CD8-positive, alpha-beta memory T cell (primary cell): ENCODE data around the gene USP22. TPM values are rescaled to one million over a fixed set of nuclear protein-coding genes. Genes with fewer than 3 reads are reported as not detected.

Experiments
- CTCF ChIA-PET: fragments of 350-600 bp; sonication (Branson Sonifier 250); formaldehyde crosslinking; loops from one replicate; lab custom pipeline; 2021; ENCODE audit warnings: antibody characterized with exemption; lab: Charles Lee
- POLR2A ChIA-PET: fragments of 350-600 bp; sonication (Branson Sonifier 250); formaldehyde crosslinking; loops from one replicate; lab custom pipeline; 2021; ENCODE audit warnings: antibody characterized with exemption; lab: Charles Lee
- DNase-seq, 5 donors: peaks; one replicate each; pipeline versions ENCODE4 v3.0.0 to v3.0.0-alpha.2; 2020 to 2022; ENCODE audit warnings: mixed read lengths in 1 of 5
- H3K27ac ChIP-seq: one replicate; pipeline ENCODE4 v1.7.0; 2013; ENCODE audit warnings: low read depth, mild to moderate bottlenecking, low read length, moderate library complexity
- H3K27me3 ChIP-seq: 2 replicates; pipeline ENCODE4 v1.7.0; 2013; ENCODE audit warnings: low read length, mild to moderate bottlenecking; ENCODE audit not compliant: insufficient read depth, poor library complexity, severe bottlenecking
- H3K36me3 ChIP-seq: 2 replicates; pipeline ENCODE4 v1.7.0; 2013; ENCODE audit warnings: mild to moderate bottlenecking, low read length, moderate library complexity; ENCODE audit not compliant: insufficient read depth
- H3K4me1 ChIP-seq: 2 replicates; pipeline ENCODE4 v1.7.0; 2013; ENCODE audit warnings: mild to moderate bottlenecking, low read length, moderate library complexity; ENCODE audit not compliant: insufficient read depth
- H3K4me3 ChIP-seq: 2 replicates; pipeline ENCODE4 v1.7.0; 2013; ENCODE audit warnings: mild to moderate bottlenecking, low read length
- H3K9me3 ChIP-seq: 2 replicates; pipeline ENCODE4 v1.7.0; 2013; ENCODE audit warnings: mild to moderate bottlenecking, low read length
- H3K27ac Mint-ChIP-seq, 8 donors: one replicate each; pipeline ENCODE4 v1.8.0; 2020 to 2021; ENCODE audit warnings: mixed read lengths in 8 of 8, mild to moderate bottlenecking in 6 of 8, inconsistent platforms in 3 of 8, moderate library complexity in 3 of 8
- H3K27me3 Mint-ChIP-seq, 2 donors: one replicate each; pipeline ENCODE4 v1.8.0; 2020 to 2021; ENCODE audit warnings: mixed read lengths in 2 of 2, mild to moderate bottlenecking in 1 of 2, moderate library complexity in 1 of 2
- H3K36me3 Mint-ChIP-seq, 3 donors: one replicate each; pipeline ENCODE4 v1.8.0; 2020 to 2021; ENCODE audit warnings: mixed read lengths in 3 of 3, inconsistent platforms in 1 of 3, mild to moderate bottlenecking in 1 of 3
- H3K4me1 Mint-ChIP-seq, 3 donors: one replicate each; pipeline ENCODE4 v1.8.0; 2020 to 2021; ENCODE audit warnings: mixed read lengths in 3 of 3, inconsistent platforms in 1 of 3, mild to moderate bottlenecking in 1 of 3
- H3K4me3 Mint-ChIP-seq, 7 donors: one replicate each; pipeline ENCODE4 v1.8.0; 2020 to 2021; ENCODE audit warnings: mixed read lengths in 7 of 7, mild to moderate bottlenecking in 6 of 7, moderate library complexity in 4 of 7, inconsistent platforms in 2 of 7
- H3K9me3 Mint-ChIP-seq, 5 donors: one replicate each; pipeline ENCODE4 v1.8.0; 2020 to 2022; ENCODE audit warnings: mixed read lengths in 5 of 5, mild to moderate bottlenecking in 3 of 5, moderate library complexity in 2 of 5, inconsistent platforms in 1 of 5
- polyA plus RNA-seq: library from polyadenylated mRNA; unstranded; fragments of 300-500 nt; fragmentation: Illumina TruSeq; gene quantifications from one replicate; pipeline ENCODE4 v1.2.3, GENCODE V29; 2021
- total RNA-seq, 2 experiments: library from RNA; stranded (reverse); gene quantifications; one replicate each; pipeline ENCODE4 v1.2.3, GENCODE V29; 2021

The USP22 gene
- total and polyA plus RNA-seq, 3 experiments from 2014 or later = 34.5 to 154 (median 146) TPM

DNA sequence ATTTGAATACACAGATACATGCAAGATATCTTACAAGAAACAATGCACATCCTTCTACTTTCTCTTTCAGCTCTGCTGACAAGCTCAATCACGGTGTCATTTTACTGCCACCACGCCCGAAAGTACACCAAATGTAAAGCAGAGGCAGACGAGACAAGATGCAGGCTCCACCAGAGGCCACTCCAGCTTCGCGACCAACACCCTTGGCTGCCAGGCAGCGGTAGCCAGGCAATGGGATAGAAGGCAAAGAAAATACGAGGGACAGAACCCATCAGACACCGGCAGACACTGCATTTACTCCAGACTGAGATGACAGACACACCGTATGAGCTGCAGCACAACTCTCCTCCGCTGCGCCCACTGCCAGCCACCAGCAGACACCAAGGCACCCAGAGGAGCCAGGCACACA is 41.0 kb downstream of the USP22 start:
- POLR2A ChIA-PET = no interaction called here
- no peaks in the 10 kb centered on the region for H3K27me3 ChIP-seq
- DNase-seq = no peak
- peaks cover 46% of the 10 kb centered on the region for H3K36me3 ChIP-seq
- no peaks in the 10 kb centered on the region for H3K9me3 Mint-ChIP-seq
- CTCF ChIA-PET = interaction anchor here (1.6 kb wide), 1 partner anchor 9 kb away, joined by 6 read pairs; no protein-coding TSS in a partner anchor
- H3K27ac ChIP-seq = no peak overlapping the region
- H3K4me1 ChIP-seq = peaks cover 18% of the 10 kb centered on the region
- H3K36me3 Mint-ChIP-seq = peaks cover 0 to 78% (median 12%) of the 10 kb centered on the region in 3 donors
- no peaks in the 10 kb centered on the region for H3K27me3 Mint-ChIP-seq
- H3K4me1 Mint-ChIP-seq = peaks cover 7 to 23% (median 21%) of the 10 kb centered on the region in 3 donors
- H3K9me3 ChIP-seq = no peaks in the 10 kb centered on the region
- no peak overlapping the region for H3K4me3 Mint-ChIP-seq
- H3K27ac Mint-ChIP-seq = peak overlapping the region in 6 of 8 donors; percentile 5 to 84 (median 57)
- no peak overlapping the region for H3K4me3 ChIP-seq

DNA sequence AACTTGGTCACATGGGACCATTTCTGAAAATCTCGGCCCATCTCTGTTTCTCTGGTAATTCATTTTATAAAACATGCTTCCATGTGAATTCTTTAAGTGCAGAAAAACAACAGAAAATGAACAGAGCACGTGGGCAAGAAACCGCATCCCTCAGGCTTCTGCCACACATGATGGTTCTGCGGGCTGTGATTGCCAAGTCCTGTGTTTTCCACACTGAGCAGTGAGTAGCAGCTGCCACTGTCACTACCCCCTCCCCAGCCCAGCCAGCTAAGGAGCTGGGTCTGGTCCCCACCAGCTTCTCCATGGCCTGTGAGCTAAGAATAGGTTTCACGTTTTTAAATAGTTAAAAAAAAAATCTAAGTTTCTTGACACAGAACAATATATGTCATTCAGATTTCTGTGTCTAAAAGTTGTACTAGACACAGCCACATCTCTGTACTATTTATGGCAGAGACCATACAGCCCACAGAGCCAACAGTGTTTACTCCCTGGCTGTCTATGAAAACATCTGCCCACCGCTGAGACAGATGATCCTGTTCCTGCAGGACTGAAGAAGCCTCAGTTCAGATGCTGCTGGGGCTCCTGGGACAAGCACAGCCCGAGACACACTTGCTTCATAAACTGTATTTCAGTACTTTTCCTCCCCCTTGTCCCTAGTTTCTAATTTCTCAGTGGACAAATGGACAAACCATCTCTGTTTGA is 41.5 kb downstream of the USP22 start:
- CTCF ChIA-PET = interaction anchor here (1.6 kb wide), 1 partner anchor 8 kb away, joined by 6 read pairs; no protein-coding TSS in a partner anchor
- Histone ChIP-seq H3K27ac (no peak overlapping the region), H3K4me1 (peaks cover 18% of the 10 kb centered on the region), H3K36me3 (peaks cover 41% of the 10 kb centered on the region), H3K9me3 (no peaks in the 10 kb centered on the region), H3K27me3 (no peaks in the 10 kb centered on the region), H3K4me3 (no peak overlapping the region)
- Mint-ChIP-seq H3K9me3 (no peaks in the 10 kb centered on the region), H3K4me1 (peaks cover 7 to 23% (median 21%) of the 10 kb centered on the region in 3 donors), H3K36me3 (peaks cover 0 to 73% (median 10%) of the 10 kb centered on the region in 3 donors), H3K4me3 (no peak overlapping the region), H3K27me3 (no peaks in the 10 kb centered on the region), H3K27ac (peak overlapping the region in 7 of 8 donors; percentile 5 to 84 (median 55))
- POLR2A ChIA-PET = no interaction called here
- DNase-seq = peak in 1 of 5 donors; percentile 11

DNA sequence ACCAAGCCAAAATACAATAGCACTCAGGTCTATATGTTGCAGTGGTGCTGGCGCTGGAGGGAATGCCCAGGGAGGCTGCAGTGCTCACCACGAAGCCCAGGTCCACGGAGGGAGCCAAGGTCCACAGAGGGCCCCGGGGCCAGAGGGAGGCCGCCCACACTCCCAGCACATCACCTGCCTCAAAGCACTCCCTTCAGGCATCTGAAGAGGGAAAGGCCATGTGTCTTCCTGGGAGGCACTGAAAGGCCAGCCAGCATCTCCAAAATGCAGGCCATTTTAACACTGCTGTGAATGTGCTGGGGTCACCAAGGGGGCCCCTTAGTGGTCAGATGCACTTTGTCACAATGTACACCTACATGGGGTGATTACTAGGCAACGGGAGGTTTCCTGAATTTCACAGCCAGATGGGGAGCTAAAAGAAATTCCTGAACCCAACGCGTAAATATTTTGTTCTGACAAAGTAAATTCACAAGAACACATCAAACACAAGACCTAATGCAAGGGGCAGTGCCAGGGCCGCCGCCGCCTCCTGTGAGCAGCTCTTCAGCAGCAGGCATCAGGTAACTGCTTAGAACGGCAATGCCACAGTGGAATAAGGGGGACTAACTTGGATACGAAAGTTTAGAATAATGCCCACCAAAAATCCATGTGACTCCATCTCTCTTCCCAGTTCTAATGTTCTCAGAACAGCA is 42.8 kb downstream of the USP22 start:
- Histone ChIP-seq H3K4me3 (no peak overlapping the region), H3K27ac (no peak overlapping the region), H3K4me1 (peaks cover 18% of the 10 kb centered on the region), H3K36me3 (peaks cover 28% of the 10 kb centered on the region), H3K27me3 (no peaks in the 10 kb centered on the region), H3K9me3 (no peaks in the 10 kb centered on the region)
- H3K4me3 Mint-ChIP-seq = no peak overlapping the region
- ChIA-PET POLR2A (no interaction called here), CTCF (no interaction called here)
- H3K27me3 Mint-ChIP-seq = no peaks in the 10 kb centered on the region
- DNase-seq = no peak
- H3K36me3 Mint-ChIP-seq = peaks cover 0 to 60% (median 6%) of the 10 kb centered on the region in 3 donors
- H3K27ac Mint-ChIP-seq = peak overlapping the region in 2 of 8 donors; percentile 0 to 42
- no peaks in the 10 kb centered on the region for H3K9me3 Mint-ChIP-seq
- peaks cover 7 to 23% (median 21%) of the 10 kb centered on the region in 3 donors for H3K4me1 Mint-ChIP-seq

DNA sequence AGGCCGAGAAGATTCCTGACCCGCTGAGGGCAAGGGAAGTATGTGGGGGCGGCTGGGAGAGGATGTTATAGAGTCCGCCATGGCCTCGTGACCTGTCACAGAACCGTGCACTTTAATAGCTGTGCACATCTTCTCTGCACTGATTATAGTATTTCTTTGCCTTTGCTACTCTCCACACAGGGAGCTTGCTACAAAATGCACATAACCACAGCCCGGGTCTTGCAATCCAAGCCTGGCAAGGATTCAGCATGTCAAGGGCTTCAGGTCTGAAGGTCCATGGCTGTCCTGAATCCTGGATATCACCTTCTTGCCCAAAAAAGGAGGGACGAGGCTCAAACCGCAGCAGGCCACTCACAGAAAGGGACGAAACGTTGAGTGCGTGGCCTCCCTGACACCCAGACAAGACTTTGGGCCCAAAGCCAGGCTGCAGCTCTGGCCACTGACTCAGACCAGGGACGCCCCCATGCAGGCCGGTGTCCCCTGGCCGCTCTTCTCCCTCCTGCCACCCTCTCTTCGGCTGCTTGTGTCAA is 43.7 kb downstream of the USP22 start:
- Mint-ChIP-seq H3K36me3 (peaks cover 0 to 51% (median 5%) of the 10 kb centered on the region in 3 donors), H3K4me1 (peaks cover 7 to 23% (median 21%) of the 10 kb centered on the region in 3 donors), H3K27me3 (no peaks in the 10 kb centered on the region), H3K27ac (peak overlapping the region in 6 of 8 donors; percentile 55 to 81 (median 72)), H3K4me3 (no peak overlapping the region), H3K9me3 (no peaks in the 10 kb centered on the region)
- Histone ChIP-seq H3K36me3 (peaks cover 19% of the 10 kb centered on the region), H3K4me1 (peaks cover 18% of the 10 kb centered on the region), H3K27me3 (no peaks in the 10 kb centered on the region), H3K27ac (no peak overlapping the region), H3K9me3 (no peaks in the 10 kb centered on the region), H3K4me3 (no peak overlapping the region)
- ChIA-PET POLR2A (no interaction called here), CTCF (no interaction called here)
- DNase-seq = no peak

DNA sequence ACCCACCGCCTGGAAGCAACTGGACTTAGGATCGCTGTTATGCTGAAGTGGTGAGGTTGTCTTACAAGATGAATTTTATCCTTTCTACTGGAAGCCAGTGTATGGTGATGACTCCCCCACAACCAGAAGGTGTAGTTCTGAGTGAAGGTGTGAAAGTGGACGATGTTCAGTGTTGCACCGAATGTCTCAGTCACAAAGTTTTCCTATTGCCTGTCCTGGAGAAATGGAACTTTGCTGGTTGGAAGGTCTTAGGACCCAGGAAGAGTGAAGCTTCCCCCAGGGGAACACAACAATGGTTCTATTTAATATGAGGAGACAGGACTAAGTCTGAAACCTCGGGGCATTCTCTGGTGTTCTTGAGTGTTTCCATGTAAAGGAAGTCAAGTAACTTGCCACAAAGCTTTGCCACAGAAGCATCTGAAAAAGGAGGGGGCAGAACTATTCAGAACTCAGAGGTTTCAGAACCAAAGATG is 44.2 kb downstream of the USP22 start:
- no peaks in the 10 kb centered on the region for H3K9me3 ChIP-seq
- Mint-ChIP-seq H3K27ac (peak overlapping the region in 6 of 8 donors; percentile 43 to 81 (median 72)), H3K36me3 (peaks cover 0 to 48% (median 3%) of the 10 kb centered on the region in 3 donors), H3K9me3 (no peaks in the 10 kb centered on the region), H3K4me3 (no peak overlapping the region), H3K27me3 (no peaks in the 10 kb centered on the region), H3K4me1 (peaks cover 7 to 23% (median 21%) of the 10 kb centered on the region in 3 donors)
- peaks cover 14% of the 10 kb centered on the region for H3K36me3 ChIP-seq
- ChIA-PET POLR2A (no interaction called here), CTCF (no interaction called here)
- H3K4me1 ChIP-seq = peaks cover 18% of the 10 kb centered on the region
- H3K27me3 ChIP-seq = no peaks in the 10 kb centered on the region
- DNase-seq = no peak
- H3K4me3 ChIP-seq = no peak overlapping the region
- H3K27ac ChIP-seq = no peak overlapping the region

DNA sequence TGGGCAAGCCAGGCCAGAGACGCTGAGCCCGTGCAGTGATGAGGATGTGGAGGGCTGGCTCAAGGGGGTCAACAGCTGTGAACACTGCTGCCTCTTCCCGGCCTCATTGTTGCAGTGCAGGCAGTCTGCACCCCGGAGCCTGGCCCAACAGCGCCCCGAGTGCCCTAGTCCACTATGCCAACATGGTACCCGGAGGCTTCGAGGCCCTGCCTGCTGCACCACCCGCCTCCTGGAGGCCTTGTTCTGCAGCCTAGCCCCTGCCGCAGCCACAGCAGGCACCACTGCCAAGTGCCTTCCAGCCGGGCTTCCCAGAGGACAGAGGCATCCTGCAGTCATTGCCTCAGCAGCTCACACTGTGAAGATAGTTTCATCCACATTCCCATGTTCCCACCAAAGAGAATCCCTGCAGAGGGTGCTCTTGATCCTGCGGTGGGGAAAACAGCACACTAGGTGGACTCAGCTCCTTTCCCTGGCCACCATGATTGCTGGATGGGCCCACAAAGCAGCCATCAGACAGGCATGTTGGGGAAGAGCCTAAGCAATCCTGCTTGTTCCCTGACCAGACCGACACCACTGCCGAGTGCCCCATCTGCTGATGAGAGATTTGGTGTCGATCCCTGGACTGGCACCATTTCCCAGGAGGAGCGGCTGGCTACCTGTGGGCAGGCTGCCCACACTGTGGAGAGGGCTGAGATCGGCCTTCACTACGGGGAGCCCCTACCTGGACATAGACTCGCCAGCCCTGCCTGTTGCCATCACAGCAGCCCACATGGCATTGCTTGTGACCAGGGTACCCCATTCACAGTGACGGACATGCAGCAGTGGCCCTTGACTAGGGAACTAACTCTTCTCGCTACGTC is 44.9 kb downstream of the USP22 start:
- no peaks in the 10 kb centered on the region for H3K9me3 ChIP-seq
- peaks cover 0 to 41% (median 3%) of the 10 kb centered on the region in 3 donors for H3K36me3 Mint-ChIP-seq
- peaks cover 18% of the 10 kb centered on the region for H3K4me1 ChIP-seq
- DNase-seq = no peak
- H3K36me3 ChIP-seq = peaks cover 8% of the 10 kb centered on the region
- ChIA-PET CTCF (no interaction called here), POLR2A (no interaction called here)
- H3K4me3 Mint-ChIP-seq = no peak overlapping the region
- no peaks in the 10 kb centered on the region for H3K27me3 Mint-ChIP-seq
- peaks cover 10 to 23% (median 21%) of the 10 kb centered on the region in 3 donors for H3K4me1 Mint-ChIP-seq
- no peak overlapping the region for H3K4me3 ChIP-seq
- no peak overlapping the region for H3K27ac ChIP-seq
- H3K27ac Mint-ChIP-seq = peak overlapping the region in 3 of 8 donors; percentile 32 to 79 (median 35)
- no peaks in the 10 kb centered on the region for H3K27me3 ChIP-seq
- no peaks in the 10 kb centered on the region for H3K9me3 Mint-ChIP-seq

DNA sequence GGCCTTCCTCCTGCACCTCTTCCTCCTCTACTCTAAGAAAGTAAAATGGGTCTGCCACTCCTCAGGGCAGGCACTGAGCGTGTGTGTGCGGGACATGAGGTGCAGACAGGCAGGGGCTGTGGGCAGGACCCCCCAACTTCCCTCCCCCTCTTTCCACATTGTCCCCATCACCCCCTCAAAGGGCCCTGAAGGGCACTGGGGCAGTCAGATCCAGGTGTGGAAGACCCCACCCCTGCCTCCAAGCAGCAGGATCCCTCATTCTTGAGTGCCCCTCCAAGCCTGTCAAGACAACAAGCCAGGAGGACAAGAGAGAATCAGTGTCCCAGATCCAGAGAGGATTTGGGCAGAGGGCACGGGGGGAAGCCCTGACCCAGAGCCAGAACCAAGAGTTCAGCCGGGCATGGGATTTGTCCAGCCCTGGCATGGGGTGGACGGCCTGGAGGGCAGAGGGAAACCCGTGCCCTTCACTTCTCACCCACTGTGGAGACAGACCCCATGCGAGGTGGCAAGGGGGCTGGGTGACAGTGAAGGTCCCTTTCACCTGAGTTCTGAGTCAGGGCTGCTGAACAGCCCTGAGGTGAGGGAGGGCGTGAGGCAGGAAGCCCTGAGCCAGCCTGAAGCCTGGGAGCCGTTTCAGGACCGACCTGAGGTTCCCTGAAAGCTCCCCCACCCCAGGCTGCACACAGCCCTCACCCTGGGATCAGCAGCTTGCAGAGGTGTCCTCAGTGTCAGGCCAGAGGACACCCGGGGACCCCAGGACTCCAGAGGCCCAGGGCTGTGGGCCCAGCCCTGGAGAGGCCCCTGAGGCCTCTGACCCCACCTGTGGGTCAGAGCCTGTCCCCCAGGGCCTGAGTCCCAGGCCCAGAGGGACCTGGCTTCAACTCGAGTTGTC is 45.8 kb downstream of the USP22 start:
- Mint-ChIP-seq H3K4me1 (peaks cover 10 to 22% (median 21%) of the 10 kb centered on the region in 3 donors), H3K4me3 (no peak overlapping the region), H3K27me3 (no peaks in the 10 kb centered on the region), H3K36me3 (peaks cover 0 to 31% (median 3%) of the 10 kb centered on the region in 3 donors), H3K9me3 (no peaks in the 10 kb centered on the region), H3K27ac (peak overlapping the region in 2 of 8 donors; percentile 32 to 64)
- peaks cover 15% of the 10 kb centered on the region for H3K4me1 ChIP-seq
- DNase-seq = no peak
- no peak overlapping the region for H3K4me3 ChIP-seq
- H3K9me3 ChIP-seq = no peaks in the 10 kb centered on the region
- H3K27me3 ChIP-seq = no peaks in the 10 kb centered on the region
- ChIA-PET POLR2A (no interaction called here), CTCF (no interaction called here)
- no peaks in the 10 kb centered on the region for H3K36me3 ChIP-seq
- H3K27ac ChIP-seq = no peak overlapping the region
